ENCODE measurements around the gene BRD3OS. TPM values are rescaled to one million over a fixed set of nuclear protein-coding genes. Genes with fewer than 3 reads are reported as not detected.

The BRD3OS gene
- total and polyA plus RNA-seq, 10 of the 15 experiments (the other 5 are each of a cell fraction or from before 2014, with no cell fraction given) = 2.1 to 13.7 (median 10.7) TPM

DNA sequence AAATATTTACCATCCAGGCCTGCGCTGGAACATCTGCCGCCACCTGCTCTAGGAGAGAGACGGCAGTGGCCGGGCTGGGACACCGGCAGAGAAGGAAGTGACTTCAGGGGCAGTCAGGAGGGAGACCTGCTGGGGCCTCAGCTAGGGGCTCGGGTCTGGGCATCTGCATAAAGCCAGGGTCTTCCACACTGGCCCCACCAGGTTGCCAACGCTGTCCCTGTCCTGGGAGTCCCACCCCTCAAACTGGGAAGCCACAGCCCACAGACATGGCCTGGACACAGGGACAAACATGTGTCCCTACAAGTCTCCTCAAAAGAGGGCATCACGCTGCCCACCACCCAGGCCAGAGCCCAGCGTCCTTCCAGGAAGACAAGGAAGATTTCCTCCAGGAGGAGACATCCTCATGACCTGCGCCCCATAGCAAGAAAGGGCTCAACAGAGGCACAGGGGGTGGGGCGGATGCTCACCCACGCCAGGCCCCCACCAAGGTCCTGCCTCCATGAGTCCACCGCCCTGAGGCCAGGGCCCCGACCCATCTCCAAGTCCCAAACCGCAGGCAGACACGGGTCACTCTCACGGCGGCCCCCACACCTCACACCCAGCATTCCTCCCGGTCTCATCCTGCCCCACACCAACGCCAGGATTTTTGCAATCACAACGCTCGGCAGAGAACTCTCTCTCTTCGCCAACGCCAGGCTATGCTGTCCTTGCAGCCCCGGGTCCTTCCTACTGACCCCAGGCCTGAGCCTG lies 42.1 kb upstream of the BRD3OS start (continued):
- TF ChIP-seq, protein P1, sequence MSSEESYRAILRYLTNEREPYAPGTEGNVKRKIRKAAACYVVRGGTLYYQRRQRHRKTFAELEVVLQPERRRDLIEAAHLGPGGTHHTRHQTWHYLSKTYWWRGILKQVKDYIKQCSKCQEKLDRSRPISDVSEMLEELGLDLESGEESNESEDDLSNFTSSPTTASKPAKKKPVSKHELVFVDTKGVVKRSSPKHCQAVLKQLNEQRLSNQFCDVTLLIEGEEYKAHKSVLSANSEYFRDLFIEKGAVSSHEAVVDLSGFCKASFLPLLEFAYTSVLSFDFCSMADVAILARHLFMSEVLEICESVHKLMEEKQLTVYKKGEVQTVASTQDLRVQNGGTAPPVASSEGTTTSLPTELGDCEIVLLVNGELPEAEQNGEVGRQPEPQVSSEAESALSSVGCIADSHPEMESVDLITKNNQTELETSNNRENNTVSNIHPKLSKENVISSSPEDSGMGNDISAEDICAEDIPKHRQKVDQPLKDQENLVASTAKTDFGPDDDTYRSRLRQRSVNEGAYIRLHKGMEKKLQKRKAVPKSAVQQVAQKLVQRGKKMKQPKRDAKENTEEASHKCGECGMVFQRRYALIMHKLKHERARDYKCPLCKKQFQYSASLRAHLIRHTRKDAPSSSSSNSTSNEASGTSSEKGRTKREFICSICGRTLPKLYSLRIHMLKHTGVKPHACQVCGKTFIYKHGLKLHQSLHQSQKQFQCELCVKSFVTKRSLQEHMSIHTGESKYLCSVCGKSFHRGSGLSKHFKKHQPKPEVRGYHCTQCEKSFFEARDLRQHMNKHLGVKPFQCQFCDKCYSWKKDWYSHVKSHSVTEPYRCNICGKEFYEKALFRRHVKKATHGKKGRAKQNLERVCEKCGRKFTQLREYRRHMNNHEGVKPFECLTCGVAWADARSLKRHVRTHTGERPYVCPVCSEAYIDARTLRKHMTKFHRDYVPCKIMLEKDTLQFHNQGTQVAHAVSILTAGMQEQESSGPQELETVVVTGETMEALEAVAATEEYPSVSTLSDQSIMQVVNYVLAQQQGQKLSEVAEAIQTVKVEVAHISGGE (CRISPR knock-in tag; IDR thresholded peaks at IDR 0.05) = no peak
- no peak for TF ChIP-seq RUNX3 (IDR thresholded peaks at IDR 0.05; ENCODE audit: low read length)

DNA sequence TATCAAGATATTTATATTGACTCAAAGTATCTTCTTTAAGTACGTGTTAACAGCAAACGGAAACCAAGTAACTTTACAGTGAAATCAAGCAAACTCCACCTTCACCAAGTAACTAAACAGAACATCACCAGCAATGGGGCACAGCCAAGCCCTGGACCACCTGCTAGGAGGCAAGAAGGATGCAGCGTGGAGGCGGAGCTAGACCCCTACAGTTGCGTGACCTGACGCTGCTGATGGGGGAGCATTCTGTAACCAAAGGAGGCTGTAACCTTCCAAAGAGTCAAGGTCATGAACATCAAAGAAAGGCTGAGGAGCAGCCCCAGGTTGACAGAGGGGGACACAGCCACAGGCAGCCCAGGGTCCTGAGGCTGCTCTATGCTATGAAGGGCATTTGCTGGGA lies 39.2 kb upstream of the BRD3OS start:
- no TSS peak for BruUV-seq (replicated peaks)
- Histone ChIP-seq H3K4me3 (no peak overlapping the region), H3K9me3 (replicated peaks; ENCODE audit: control insufficient read depth, insufficient read depth, low read length) (no peaks in the 10 kb centered on the region), H3K4me2 (ENCODE audit: control insufficient read depth, insufficient read depth) (no peak overlapping the region; the same call in 1 of the 2 replicates), H2AFZ (ENCODE audit: control insufficient read depth, low read depth, low read length) (no peak overlapping the region), H3K9ac (ENCODE audit: control insufficient read depth, insufficient read depth, low read length) (no peak overlapping the region), H3K27ac (ENCODE audit: control insufficient read depth, insufficient read depth) (no peak overlapping the region), H3K4me1 (ENCODE audit: control insufficient read depth, insufficient read depth, low read length) (peaks cover 6% of the 10 kb centered on the region), H3K36me3 (ENCODE audit: control insufficient read depth in 2 of 2, insufficient read depth in 2 of 2, low read length in 1 of 2) (no peaks in the 10 kb centered on the region; a peak in 3 of 4 replicates), H4K20me1 (ENCODE audit: control insufficient read depth, insufficient read depth) (peaks cover 6% of the 10 kb centered on the region; the same call in 1 of the 2 replicates), H3K27me3 (replicated peaks in 1 of 2; ENCODE audit: control insufficient read depth in 2 of 2, insufficient read depth in 2 of 2, low read length in 1 of 2) (no peaks in the 10 kb centered on the region), H3K79me2 (ENCODE audit: control insufficient read depth, insufficient read depth, low read length) (peaks cover 86% of the 10 kb centered on the region)
- RAD21 ChIA-PET (ENCODE audit: unreplicated experiment) = no interaction called here
- TF ChIP-seq MTA3 (IDR thresholded peaks at IDR 0.05; ENCODE audit: borderline replicate concordance, low read length) (no peak), ZSCAN29 (IDR thresholded peaks at IDR 0.05) (no peak)
- WGBS (ENCODE audit: insufficient coverage, insufficient replicate concordance, low lambda C conversion rate, missing lambda C conversion rate) = 62% methylated on average over 6 of the region's 6 CpGs
- in situ Hi-C loops (cut with MboI) = no loop called here
- intact Hi-C loops (cut with micrococcal nuclease; ENCODE audit: unreplicated experiment) = no loop called here
- POLR2A ChIA-PET = no interaction called here
- no peak for DNase-seq (ENCODE audit: low read depth, low spot score)
- FAIRE-seq = no peak
- ATAC-seq = no peak
- SMC1A ChIA-PET (ENCODE audit: uncharacterized antibody, unreplicated experiment) = no interaction called here
- CTCF ChIA-PET = no interaction called here

All from GM12878 (cell line).